ENCODE measurements around the gene MAP3K8.

- TF ChIP-seq CTCF (IDR thresholded peaks at IDR 0.05; ENCODE audit: low read depth, low read length, poor library complexity, severe bottlenecking): no peak
- no peak for TF ChIP-seq EZH2phosphoT487 (IDR thresholded peaks at IDR 0.05; ENCODE audit: borderline replicate concordance, low read length)
Measured at GRCh38 chr10:30396293-30396692, 37.7 kb upstream of the MAP3K8 start.

All from DOHH2 (cell line).